ENCODE data around the gene CDC27. TPM values are rescaled to one million over a fixed set of nuclear protein-coding genes. Genes with fewer than 3 reads are reported as not detected.

CDC27 gene
- total and polyA plus RNA-seq, 2 experiments from 2014 or later: 35.6 to 63.5 TPM

GRCh38 chr17:47235923-47236322 lies 46.8 kb upstream of the CDC27 start:
- Histone ChIP-seq H3K9me2 (replicated peaks; ENCODE audit: insufficient read depth) (no peaks in the 10 kb centered on the region), H3K4me3 (no peak overlapping the region), H3K27me3 (no peaks in the 10 kb centered on the region), H3K4me1 (ENCODE audit: insufficient read depth) (peaks cover 16% of the 10 kb centered on the region), H3K4me2 (no peak overlapping the region), H4K20me1 (ENCODE audit: insufficient read depth, poor library complexity, severe bottlenecking) (no peaks in the 10 kb centered on the region), H3K36me3 (replicated peaks; ENCODE audit: insufficient read depth, low read depth) (no peaks in the 10 kb centered on the region), H2AFZ (no peak overlapping the region), H3K27ac (no peak overlapping the region), H3K79me2 (no peaks in the 10 kb centered on the region), H3K9me3 (ENCODE audit: low read depth) (no peaks in the 10 kb centered on the region)
- 94% methylated on average over 2 of the region's 2 CpGs for WGBS (ENCODE audit: low lambda C conversion rate, missing lambda C conversion rate)
- TF ChIP-seq EZH2phosphoT487 (IDR thresholded peaks at IDR 0.05; ENCODE audit: low read depth, severe bottlenecking, unreplicated experiment) (no peak), CTCF (IDR thresholded peaks at IDR 0.05; ENCODE audit: poor library complexity) (no peak), EZH2 (IDR thresholded peaks at IDR 0.05; ENCODE audit: borderline replicate concordance) (no peak)
- no peak for DNase-seq (ENCODE audit: low spot score)

GRCh38 chr17:47235506-47235905 lies 46.4 kb upstream of the CDC27 start:
- TF ChIP-seq EZH2phosphoT487 (IDR thresholded peaks at IDR 0.05; ENCODE audit: low read depth, severe bottlenecking, unreplicated experiment): no peak
- TF ChIP-seq CTCF (IDR thresholded peaks at IDR 0.05; ENCODE audit: poor library complexity): no peak
- TF ChIP-seq EZH2 (IDR thresholded peaks at IDR 0.05; ENCODE audit: borderline replicate concordance): no peak
- Histone ChIP-seq H3K36me3 (replicated peaks; ENCODE audit: insufficient read depth, low read depth) (no peaks in the 10 kb centered on the region), H3K27me3 (no peaks in the 10 kb centered on the region), H3K79me2 (no peaks in the 10 kb centered on the region), H3K27ac (no peak overlapping the region), H3K4me2 (no peak overlapping the region), H3K9me3 (ENCODE audit: low read depth) (no peaks in the 10 kb centered on the region), H3K4me3 (no peak overlapping the region), H4K20me1 (ENCODE audit: insufficient read depth, poor library complexity, severe bottlenecking) (no peaks in the 10 kb centered on the region), H3K4me1 (ENCODE audit: insufficient read depth) (peaks cover 14% of the 10 kb centered on the region), H3K9me2 (replicated peaks; ENCODE audit: insufficient read depth) (no peaks in the 10 kb centered on the region), H2AFZ (no peak overlapping the region)
- WGBS (ENCODE audit: low lambda C conversion rate, missing lambda C conversion rate): 89% methylated on average over 3 of the region's 3 CpGs
- DNase-seq (ENCODE audit: low spot score): no peak

GRCh38 chr17:47232465-47232864 lies 43.4 kb upstream of the CDC27 start:
- TF ChIP-seq EZH2 (IDR thresholded peaks at IDR 0.05; ENCODE audit: borderline replicate concordance) (no peak), EZH2phosphoT487 (IDR thresholded peaks at IDR 0.05; ENCODE audit: low read depth, severe bottlenecking, unreplicated experiment) (no peak), CTCF (IDR thresholded peaks at IDR 0.05; ENCODE audit: poor library complexity) (no peak)
- Histone ChIP-seq H3K27ac (no peak overlapping the region), H4K20me1 (ENCODE audit: insufficient read depth, poor library complexity, severe bottlenecking) (no peaks in the 10 kb centered on the region), H3K36me3 (replicated peaks; ENCODE audit: insufficient read depth, low read depth) (no peaks in the 10 kb centered on the region), H3K4me3 (no peak overlapping the region), H3K9me2 (replicated peaks; ENCODE audit: insufficient read depth) (no peaks in the 10 kb centered on the region), H3K27me3 (no peaks in the 10 kb centered on the region), H3K9me3 (ENCODE audit: low read depth) (no peaks in the 10 kb centered on the region), H2AFZ (no peak overlapping the region), H3K4me1 (ENCODE audit: insufficient read depth) (no peaks in the 10 kb centered on the region), H3K79me2 (no peaks in the 10 kb centered on the region), H3K4me2 (no peak overlapping the region)
- 97% methylated on average over 2 of the region's 2 CpGs for WGBS (ENCODE audit: low lambda C conversion rate, missing lambda C conversion rate)
- no peak for DNase-seq (ENCODE audit: low spot score)

- Histone ChIP-seq H3K9me2 (replicated peaks; ENCODE audit: insufficient read depth) (no peaks in the 10 kb centered on the region), H3K9me3 (ENCODE audit: low read depth) (no peaks in the 10 kb centered on the region), H3K4me2 (no peak overlapping the region), H3K4me1 (ENCODE audit: insufficient read depth) (no peaks in the 10 kb centered on the region), H3K27me3 (no peaks in the 10 kb centered on the region), H3K4me3 (no peak overlapping the region), H2AFZ (no peak overlapping the region), H4K20me1 (ENCODE audit: insufficient read depth, poor library complexity, severe bottlenecking) (no peaks in the 10 kb centered on the region), H3K79me2 (no peaks in the 10 kb centered on the region), H3K36me3 (replicated peaks; ENCODE audit: insufficient read depth, low read depth) (no peaks in the 10 kb centered on the region), H3K27ac (no peak overlapping the region)
- TF ChIP-seq EZH2 (IDR thresholded peaks at IDR 0.05; ENCODE audit: borderline replicate concordance) (no peak), CTCF (IDR thresholded peaks at IDR 0.05; ENCODE audit: poor library complexity) (no peak), EZH2phosphoT487 (IDR thresholded peaks at IDR 0.05; ENCODE audit: low read depth, severe bottlenecking, unreplicated experiment) (no peak)
- WGBS (ENCODE audit: low lambda C conversion rate, missing lambda C conversion rate): 90% methylated on average over 3 of the region's 3 CpGs
- DNase-seq (ENCODE audit: low spot score): no peak
These were observed 42.8 kb upstream of the CDC27 start for GRCh38 chr17:47231866-47232265.
